ENCODE data around the gene SLC24A3.

SLC24A3 gene

DNA sequence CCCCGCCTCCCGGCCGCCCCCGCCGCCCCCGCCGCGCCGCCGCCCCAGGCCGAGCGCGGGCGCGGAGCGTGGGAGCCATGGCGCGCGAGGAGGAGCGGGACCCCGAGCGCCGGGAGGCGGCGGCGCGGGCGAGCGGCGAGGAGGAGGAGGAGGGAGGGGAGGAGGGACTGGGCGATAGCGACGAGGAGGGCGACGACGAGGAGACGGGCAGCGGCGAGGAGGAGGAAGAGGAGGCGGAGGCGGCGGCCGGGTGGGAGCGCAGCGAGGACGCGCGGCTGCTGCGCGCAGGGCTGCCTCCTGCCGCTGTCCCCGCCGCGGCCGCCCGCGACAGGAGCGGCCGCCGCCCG, at the start of gene SLC24A3:
Gene SLC24A3 (plus strand): TSS at position 174 of the 347 bp plus-strand sequence.
- DNase-seq, result peak; percentile 6

GRCh38 chr20:19170148-19170547, 42.3 kb upstream of the SLC24A3 start:
- DNase-seq, result no peak

- DNase-seq, result no peak
Observed at GRCh38 chr20:19172637-19173036, 39.8 kb upstream of the SLC24A3 start.

- no peak for DNase-seq
Observed at GRCh38 chr20:19176470-19177052, 35.9 kb upstream of the SLC24A3 start.

GRCh38 chr20:19181552-19181951, 30.9 kb upstream of the SLC24A3 start:
- DNase-seq, result no peak

- DNase-seq, result no peak
Observed at GRCh38 chr20:19185083-19185482, 27.4 kb upstream of the SLC24A3 start.

- no peak for DNase-seq
Observed at GRCh38 chr20:19193349-19193748, 19.1 kb upstream of the SLC24A3 start.

- peak; percentile 62 for DNase-seq
Observed at GRCh38 chr20:19205981-19206396, 6.5 kb upstream of the SLC24A3 start.

GRCh38 chr20:19207541-19207940, 4.9 kb upstream of the SLC24A3 start:
- DNase-seq, result no peak

GRCh38 chr20:19210391-19211155, 1.9 kb upstream of the SLC24A3 start:
- DNase-seq, result peak; percentile 2

DNA sequence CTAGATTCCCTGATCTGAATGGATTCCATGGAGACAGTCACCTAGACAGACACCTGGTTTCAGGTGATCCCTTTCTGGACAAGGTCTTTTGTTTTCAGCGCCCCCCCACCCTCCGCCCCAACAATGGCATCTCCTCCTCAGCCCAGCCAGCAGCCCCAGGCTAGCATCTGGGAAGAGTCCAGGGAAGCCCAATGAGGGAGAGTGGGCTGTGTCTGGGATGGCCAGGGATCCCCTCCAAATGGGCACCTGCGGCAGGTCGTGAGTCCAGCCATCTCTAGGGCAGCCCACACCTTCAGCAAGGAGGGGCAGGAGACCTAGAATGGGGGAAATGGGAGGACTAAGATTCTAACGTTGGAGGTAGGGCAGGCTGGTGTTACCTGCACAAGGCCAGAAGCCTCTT, 1.2 kb upstream of the SLC24A3 start:
- DNase-seq, result no peak

DNA sequence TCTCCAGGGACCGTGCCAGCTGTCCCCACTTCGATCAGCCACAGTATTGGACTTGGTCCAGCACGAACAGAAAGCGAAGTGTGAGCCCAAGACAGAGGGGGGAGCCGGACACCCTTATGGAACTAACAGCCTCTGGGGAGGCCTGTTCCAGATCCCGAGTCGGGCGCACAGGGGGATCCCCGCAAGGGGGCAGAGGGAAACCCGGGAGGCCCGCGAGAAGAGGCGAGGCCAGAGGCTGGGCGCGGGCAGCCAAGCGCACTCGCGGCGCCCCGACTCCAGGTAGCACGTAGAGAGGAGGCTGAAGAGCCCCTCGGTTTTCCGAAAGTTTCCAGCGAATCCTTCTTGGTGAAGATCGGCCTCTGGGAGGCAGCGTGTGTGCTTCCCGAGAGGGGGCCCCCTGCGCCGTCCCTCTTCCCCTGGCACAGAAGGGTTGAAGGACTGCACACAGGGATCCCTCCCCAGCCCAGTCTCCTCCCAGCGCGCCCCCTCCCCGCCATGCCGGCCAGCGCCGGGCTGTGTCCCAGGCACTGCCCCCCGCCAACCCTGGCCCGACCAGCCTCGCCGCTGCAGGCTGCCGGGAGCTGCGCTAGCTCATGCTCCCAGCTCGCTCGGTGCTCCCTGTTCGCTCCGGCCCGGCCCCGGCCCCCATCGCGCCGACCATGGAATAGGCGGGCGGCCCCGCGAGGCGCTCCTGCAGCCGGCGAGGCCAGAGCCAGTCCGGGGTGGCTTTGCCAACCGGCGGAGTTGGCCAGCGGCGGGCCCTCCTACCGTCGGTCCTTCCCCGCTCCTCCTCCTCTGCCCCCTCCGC, 577 bp upstream of the SLC24A3 start:
- peak; percentile 61 for DNase-seq

GRCh38 chr20:19212821-19213502, 520 bp downstream of the SLC24A3 start:
- peak; percentile 55 for DNase-seq

- DNase-seq, result no peak
Observed at GRCh38 chr20:19213946-19214490, 1.6 kb downstream of the SLC24A3 start.

DNA sequence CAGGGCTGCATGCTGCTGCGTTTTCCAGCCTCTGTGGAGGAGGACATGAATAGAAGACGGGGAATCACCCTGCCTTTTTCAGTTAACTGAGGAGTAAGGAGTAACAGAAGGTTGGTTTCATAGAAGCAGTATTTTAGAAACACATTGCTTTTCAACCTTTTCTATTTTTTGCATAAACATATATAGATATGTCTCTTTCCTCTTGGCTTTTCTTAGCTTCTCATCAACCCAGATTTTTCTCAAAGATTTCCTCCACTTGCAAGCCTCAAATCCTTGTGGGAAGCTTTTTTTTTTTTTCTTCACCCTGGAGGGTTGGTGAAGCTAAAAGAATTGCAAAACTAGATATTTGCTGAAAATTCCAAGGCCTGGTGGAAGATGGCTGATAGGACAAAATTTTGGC, 6.0 kb downstream of the SLC24A3 start:
- no peak for DNase-seq

DNA sequence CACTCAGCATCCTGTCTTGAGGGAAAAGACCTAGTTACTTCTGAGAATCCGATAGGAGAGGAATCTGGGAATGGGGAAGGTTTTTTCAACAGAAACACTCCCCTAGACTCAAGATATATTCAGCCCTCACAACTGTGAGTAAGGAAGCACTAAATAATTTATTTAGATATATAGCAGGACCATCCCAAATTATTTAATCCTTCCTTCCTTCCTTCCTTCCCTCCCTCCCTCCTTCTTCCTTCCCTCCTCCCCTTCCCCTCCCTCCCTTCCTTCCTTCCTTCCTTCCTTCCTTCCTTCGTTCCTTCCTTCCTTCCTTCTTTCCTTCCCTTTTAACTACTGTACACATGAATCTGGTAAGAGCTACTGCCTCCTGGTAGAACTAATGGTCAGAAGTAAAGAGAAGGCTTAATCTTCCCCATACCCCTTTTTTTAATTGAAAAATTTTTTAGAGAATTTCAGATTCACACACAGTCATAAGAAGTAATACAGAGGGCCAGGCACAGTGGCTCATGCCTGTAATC, 10.1 kb downstream of the SLC24A3 start:
- DNase-seq, result no peak

- no peak for DNase-seq
Observed at GRCh38 chr20:19223640-19224039, 11.2 kb downstream of the SLC24A3 start.

DNA sequence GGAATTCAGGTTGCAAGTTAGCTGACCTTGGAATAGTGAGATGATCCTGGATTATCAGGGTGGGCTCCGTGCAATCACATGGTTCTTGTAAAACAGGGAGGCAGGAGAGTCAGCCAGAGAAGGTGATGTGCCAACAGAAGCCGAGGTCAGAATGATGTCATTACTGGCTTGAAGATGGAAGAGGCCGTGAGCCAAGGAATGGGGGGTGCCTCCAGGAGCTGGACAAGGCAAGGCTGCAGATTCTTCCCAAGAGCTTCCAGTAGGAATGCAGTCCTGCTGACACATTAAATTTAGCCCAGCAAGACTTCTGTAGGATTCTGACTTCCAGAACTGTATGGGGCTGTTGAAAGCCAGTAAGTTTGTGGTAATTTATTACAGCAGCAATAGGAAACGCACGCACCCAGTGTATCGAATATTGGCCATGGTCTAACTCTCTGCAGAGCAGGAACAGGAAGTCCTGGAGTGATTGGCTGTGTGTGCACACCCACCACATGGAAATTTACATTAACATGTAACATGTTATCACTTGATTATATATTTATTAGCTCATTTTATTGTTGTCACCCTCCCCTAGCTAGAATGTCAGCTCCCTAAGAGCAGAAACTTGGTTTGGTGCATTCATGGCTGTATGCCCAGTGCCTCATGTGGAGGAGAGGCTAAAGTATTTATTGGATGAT, 19.1 kb downstream of the SLC24A3 start:
- no peak for DNase-seq

- no peak for DNase-seq
Observed at GRCh38 chr20:19232997-19233794, 20.8 kb downstream of the SLC24A3 start.

DNA sequence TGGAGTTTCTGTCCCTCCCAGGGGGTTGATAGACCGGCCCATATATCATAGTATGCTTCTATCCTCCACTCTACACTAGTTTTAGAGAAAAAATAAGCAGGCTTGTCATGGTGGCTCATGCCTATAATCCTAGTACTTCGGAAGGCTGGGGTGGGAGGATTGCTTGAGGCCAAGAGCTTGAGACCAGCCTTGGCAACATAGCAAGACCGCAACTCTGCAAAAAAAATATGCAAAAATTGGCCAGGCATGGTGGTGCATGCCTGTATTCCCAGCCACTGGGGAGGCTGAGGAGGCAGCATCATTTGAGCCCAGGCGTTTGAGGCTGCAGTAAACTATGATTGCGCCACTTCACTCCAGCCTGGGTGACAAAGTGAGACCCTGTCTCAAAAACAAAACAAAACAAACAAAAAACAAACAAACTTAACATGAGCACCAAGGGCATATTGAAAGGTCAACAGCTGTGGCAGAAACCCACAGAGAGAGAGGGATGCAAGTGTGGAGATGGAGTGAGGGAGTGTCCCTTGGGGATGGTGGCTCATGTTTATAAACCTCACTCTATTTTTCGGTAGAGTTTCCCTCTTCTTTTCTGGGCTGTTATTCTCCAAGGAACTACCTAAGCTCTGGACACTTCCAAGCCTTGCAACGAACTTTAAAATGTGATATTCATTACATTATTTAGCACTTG, 24.1 kb downstream of the SLC24A3 start:
- no peak for DNase-seq

- DNase-seq, result no peak
Observed at GRCh38 chr20:19241440-19241839, 29.0 kb downstream of the SLC24A3 start.
